AG09319 (cell line): Measurements from ENCODE around the gene ANXA4.
"Not testable (repeated sequence)": the region's sequence is repeated elsewhere in the genome, so short reads cannot be mapped to it uniquely, and the experiment has no call there.

ENCODE experiments used
- DNase-seq: peaks from one replicate; pipeline ENCODE4 v3.0.0-alpha.2; 2010; ENCODE audit warnings: low read depth; ENCODE audit errors: extremely low read depth
- CTCF ChIP-seq: IDR thresholded peaks from 2 replicates; pipeline ENCODE4 v1.5.1; 2011; ENCODE audit warnings: low read depth, mild to moderate bottlenecking, inconsistent platforms, low read length, moderate library complexity

Gene ANXA4

GRCh38 chr2:69773206-69773605 lies 31.3 kb downstream of the ANXA4 start:
- TF ChIP-seq CTCF = no peak
- DNase-seq = no peak

GRCh38 chr2:69774258-69774983 lies 32.5 kb downstream of the ANXA4 start:
- not testable (repeated sequence) for DNase-seq

GRCh38 chr2:69774984-69775982 lies 33.3 kb downstream of the ANXA4 start:
- no peak for TF ChIP-seq CTCF

GRCh38 chr2:69776886-69777785 lies 35.2 kb downstream of the ANXA4 start:
- TF ChIP-seq CTCF = no peak
- no peak for DNase-seq

More at GRCh38 chr2:69774984-69775982, 33.3 kb downstream of the ANXA4 start:
- no peak for DNase-seq

- no peak for TF ChIP-seq CTCF
- DNase-seq = no peak
Measured at GRCh38 chr2:69777786-69778105, 35.8 kb downstream of the ANXA4 start.

GRCh38 chr2:69779258-69780001 lies 37.5 kb downstream of the ANXA4 start:
- no peak for DNase-seq
- no peak for TF ChIP-seq CTCF

- no peak for DNase-seq
- no peak for TF ChIP-seq CTCF
Measured at GRCh38 chr2:69780921-69781320, 39.0 kb downstream of the ANXA4 start.
